Tibial nerve (tissue), 4 donors: Measurements from ENCODE around the gene RTL1. TPM values are rescaled to one million over a fixed set of nuclear protein-coding genes. Genes with fewer than 3 reads are reported as not detected.

ENCODE experiments used
- DNase-seq, 2 donors: peaks; one replicate each; pipeline ENCODE4 v3.0.0-alpha.2; 2019; ENCODE audit warnings: low spot score in 2 of 2
- H3K27ac ChIP-seq, 4 donors: fragments of 200-600 bp; sonication (generic) in 3 of 4; one replicate each; pipeline ENCODE4 v1.5.1; 2017 to 2019; ENCODE audit warnings: mild to moderate bottlenecking in 1 of 4
- H3K27me3 ChIP-seq, 2 donors: fragments of 200-600 bp; sonication (generic) in 1 of 2; one replicate each; pipeline versions ENCODE4 v1.5.1 to v1.6.0; 2017 to 2019
- H3K36me3 ChIP-seq, 3 donors: fragments of 200-600 bp; sonication (generic); one replicate each; pipeline ENCODE4 v1.5.1; 2018 to 2019
- H3K4me1 ChIP-seq, 4 donors: fragments of 200-600 bp; sonication (generic) in 3 of 4; one replicate each; pipeline ENCODE4 v1.5.1; 2017 to 2019
- H3K4me3 ChIP-seq, 4 donors: fragments of 200-600 bp; sonication (generic) in 3 of 4; one replicate each; pipeline ENCODE4 v1.5.1; 2017 to 2019; ENCODE audit warnings: mild to moderate bottlenecking in 1 of 4, moderate library complexity in 1 of 4
- H3K9me3 ChIP-seq, 4 donors: fragments of 200-600 bp; sonication (generic) in 3 of 4; one replicate each; pipeline ENCODE4 v1.5.1; 2017 to 2019
- EP300 ChIP-seq, 2 donors: sonication (generic); formaldehyde crosslinking; IDR thresholded peaks; one replicate each; pipeline ENCODE4 v1.6.1; 2017; ENCODE audit warnings: antibody characterized with exemption in 2 of 2, mild to moderate bottlenecking in 1 of 2
- POLR2A ChIP-seq, 2 donors: fragments of 450-650 bp; IDR thresholded peaks; one replicate each; pipeline ENCODE4 v1.6.1; 2017; ENCODE audit warnings: antibody characterized with exemption in 2 of 2, mild to moderate bottlenecking in 2 of 2, moderate library complexity in 2 of 2
- WGBS, 2 donors: methylation state at CpG; one replicate each; pipeline ENCODE4 v1.1.5; 2018; 5-methylcytosine and 5-hydroxymethylcytosine counted together
- total RNA-seq, 4 donors: library from RNA; depleted of rRNA; stranded (reverse); fragments of >200 nt; gene quantifications; one replicate each; pipeline ENCODE4 v1.1.0, GENCODE V29; 2016
- TF ChIP-seq, protein P1 (sequence below), 5 experiments: fragments of 200-600 bp in 3 of 5; fragments of 450-650 bp in 2 of 5; sonication (generic) in 3 of 5; IDR thresholded peaks; one replicate each; pipeline ENCODE4 v1.5.1; 2016 to 2019; ENCODE audit warnings: antibody characterized with exemption in 5 of 5, mild to moderate bottlenecking in 3 of 5, moderate library complexity in 2 of 5

The RTL1 gene
- total RNA-seq, 4 donors from 2014 or later = not detected

DNA sequence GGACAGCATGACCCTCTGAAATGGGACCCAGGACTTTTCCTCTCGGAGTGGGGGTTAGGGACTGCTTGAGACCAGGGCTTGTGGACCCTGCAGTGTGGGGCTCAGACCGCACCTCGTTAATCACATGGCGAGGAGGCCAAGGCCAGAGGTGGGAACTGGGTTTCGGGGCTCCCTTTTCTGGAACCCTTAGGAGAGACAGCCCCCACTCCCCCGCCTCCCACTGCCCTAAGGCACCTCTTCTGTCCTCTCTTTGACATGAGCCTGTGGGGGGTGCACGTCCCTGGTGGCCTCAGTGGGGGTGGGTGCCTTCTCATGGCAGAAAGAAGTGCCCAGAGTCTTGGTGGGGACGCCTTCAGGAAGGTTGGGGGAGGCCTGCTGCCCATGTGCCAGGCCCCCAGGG, 24.3 kb downstream of the RTL1 start:
- Histone ChIP-seq H3K36me3 (peaks cover 0 to 27% (median 0%) of the 10 kb centered on the region in 3 donors), H3K27ac (no peak overlapping the region), H3K4me3 (no peak overlapping the region), H3K9me3 (peaks cover 0 to 17% (median 0%) of the 10 kb centered on the region in 4 donors), H3K4me1 (no peaks in the 10 kb centered on the region), H3K27me3 (no peaks in the 10 kb centered on the region)
- WGBS, 2 donors = 90% methylated on average over 8 of the region's 8 CpGs
- DNase-seq = no peak
- TF ChIP-seq EP300 (IDR thresholded peaks at IDR 0.05) (no peak), POLR2A (IDR thresholded peaks at IDR 0.05) (no peak)
- TF ChIP-seq, protein P1, sequence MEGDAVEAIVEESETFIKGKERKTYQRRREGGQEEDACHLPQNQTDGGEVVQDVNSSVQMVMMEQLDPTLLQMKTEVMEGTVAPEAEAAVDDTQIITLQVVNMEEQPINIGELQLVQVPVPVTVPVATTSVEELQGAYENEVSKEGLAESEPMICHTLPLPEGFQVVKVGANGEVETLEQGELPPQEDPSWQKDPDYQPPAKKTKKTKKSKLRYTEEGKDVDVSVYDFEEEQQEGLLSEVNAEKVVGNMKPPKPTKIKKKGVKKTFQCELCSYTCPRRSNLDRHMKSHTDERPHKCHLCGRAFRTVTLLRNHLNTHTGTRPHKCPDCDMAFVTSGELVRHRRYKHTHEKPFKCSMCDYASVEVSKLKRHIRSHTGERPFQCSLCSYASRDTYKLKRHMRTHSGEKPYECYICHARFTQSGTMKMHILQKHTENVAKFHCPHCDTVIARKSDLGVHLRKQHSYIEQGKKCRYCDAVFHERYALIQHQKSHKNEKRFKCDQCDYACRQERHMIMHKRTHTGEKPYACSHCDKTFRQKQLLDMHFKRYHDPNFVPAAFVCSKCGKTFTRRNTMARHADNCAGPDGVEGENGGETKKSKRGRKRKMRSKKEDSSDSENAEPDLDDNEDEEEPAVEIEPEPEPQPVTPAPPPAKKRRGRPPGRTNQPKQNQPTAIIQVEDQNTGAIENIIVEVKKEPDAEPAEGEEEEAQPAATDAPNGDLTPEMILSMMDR (IDR thresholded peaks at IDR 0.05) = no peak

DNA sequence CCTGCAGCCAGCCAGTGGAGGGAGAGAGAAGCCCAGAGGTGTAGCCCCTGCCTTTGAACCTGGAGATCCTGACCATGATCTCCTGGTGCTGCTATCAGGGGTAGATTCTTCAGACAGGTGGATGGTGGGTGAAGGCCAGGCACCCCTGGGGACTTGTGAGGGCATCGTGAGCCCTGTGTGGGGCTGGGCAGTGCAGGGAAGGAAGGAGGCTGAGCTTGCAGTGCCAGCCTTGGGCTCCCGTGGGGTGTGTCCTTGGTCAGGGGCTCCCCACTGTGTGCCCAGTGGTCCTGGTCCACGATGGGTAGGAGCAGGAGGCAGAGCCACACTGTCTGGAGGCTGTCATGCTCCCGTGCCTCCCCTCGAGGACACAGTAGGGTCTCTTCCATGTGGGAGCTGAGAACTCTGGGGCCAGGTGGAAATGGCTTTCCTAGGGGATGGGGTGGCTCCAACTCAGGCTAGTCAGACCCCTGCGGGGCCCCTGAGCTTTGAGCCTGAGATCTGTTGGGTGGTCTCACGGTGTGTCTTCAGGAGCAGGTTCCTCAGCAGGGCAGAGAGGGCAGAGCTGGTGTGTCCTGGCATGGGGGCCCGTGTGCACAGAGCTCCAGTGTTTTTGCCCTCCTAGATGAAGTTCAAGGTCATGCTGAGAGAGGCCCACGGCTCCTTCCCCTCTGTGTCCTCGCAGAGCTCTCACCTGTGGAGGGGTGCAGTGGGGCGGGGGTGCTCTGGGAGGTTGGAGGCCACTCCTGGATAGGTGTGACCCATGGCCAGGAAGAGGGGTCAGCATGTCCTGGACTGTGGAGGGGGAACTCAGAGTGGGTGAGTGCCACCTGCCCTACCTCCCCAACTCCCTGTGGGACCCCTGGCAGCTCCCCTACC, 25.0 kb downstream of the RTL1 start:
- WGBS, 2 donors = 77 to 83% methylated on average over 3 to 9 of the region's 11 CpGs

DNA sequence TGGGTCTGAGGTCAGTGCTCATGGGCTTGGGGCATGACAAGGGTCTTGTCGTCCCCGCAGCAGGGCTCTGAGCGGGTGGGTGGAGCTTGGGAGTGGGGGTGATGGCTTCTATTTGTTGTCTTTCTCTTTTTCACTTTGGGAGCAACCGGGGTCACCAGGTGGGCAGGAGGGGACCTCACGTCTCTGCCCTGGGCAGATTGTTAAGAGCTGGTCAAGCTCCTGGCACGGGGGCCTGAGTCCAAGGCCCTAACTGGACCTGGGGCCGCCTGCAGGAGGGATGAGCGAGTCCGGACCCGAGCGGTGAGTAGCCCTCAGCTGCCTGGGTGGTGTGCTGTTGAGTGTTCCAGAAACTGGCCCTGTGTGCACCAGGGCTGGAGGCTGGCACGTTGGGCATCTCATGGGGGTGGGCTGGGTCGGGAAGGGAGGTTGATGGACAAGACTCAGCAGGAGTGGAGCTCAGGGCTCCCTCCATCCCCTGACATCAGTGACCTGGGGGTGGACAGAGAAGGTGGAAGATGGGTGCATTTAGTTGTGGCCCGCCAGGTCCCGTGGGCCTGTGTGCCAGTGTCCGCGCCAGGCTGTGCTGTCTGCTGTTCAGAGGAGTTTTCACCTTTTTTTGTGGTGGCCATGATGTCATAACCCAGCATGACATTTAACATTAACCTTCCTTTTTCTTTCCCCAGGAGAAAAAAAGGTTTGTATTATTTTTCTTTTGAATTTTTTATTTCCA, 27.5 kb downstream of the RTL1 start:
- TF ChIP-seq EP300 (IDR thresholded peaks at IDR 0.05) = no peak
- TF ChIP-seq, protein P1 (IDR thresholded peaks at IDR 0.05) = no peak
- no peak for TF ChIP-seq POLR2A (IDR thresholded peaks at IDR 0.05)
- no peak overlapping the region for H3K4me3 ChIP-seq
- WGBS, 2 donors = 84 to 86% methylated on average over 17 of the region's 17 CpGs

More for the DNA sequence above, 25.0 kb downstream of the RTL1 start:
- H3K4me1 ChIP-seq = no peaks in the 10 kb centered on the region
- no peaks in the 10 kb centered on the region for H3K27me3 ChIP-seq
- no peak overlapping the region for H3K27ac ChIP-seq
- H3K4me3 ChIP-seq = no peak overlapping the region
- peaks cover 0 to 17% (median 0%) of the 10 kb centered on the region in 4 donors for H3K9me3 ChIP-seq
- DNase-seq = no peak
- TF ChIP-seq POLR2A (IDR thresholded peaks at IDR 0.05) (no peak), EP300 (IDR thresholded peaks at IDR 0.05) (no peak)
- TF ChIP-seq, protein P1 (IDR thresholded peaks at IDR 0.05) = no peak
- H3K36me3 ChIP-seq = peaks cover 0 to 21% (median 0%) of the 10 kb centered on the region in 3 donors

DNA sequence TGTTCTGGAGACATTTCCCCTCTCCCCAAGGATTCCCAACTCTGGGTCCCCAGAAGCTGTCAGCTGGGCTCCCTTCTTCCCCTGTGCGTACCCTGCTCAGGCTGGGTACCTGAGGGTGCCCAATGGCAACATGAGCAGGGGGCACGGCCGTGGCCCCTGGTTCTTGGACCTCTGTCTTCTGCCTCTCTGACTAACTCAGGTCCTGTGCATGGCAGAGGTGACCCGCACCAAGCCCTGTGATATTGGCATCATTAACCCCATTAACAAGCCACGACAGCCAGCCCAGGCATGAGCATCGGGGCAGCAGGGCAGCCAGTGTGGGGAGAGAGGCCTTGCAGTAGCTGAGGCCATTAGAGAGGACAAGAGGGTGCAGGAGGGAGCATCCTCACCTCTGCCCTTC, 28.4 kb downstream of the RTL1 start:
- H3K9me3 ChIP-seq = no peaks in the 10 kb centered on the region
- DNase-seq = no peak
- TF ChIP-seq EP300 (IDR thresholded peaks at IDR 0.05) (no peak), POLR2A (IDR thresholded peaks at IDR 0.05) (no peak)
- TF ChIP-seq, protein P1 (IDR thresholded peaks at IDR 0.05) = no peak
- H3K4me1 ChIP-seq = no peaks in the 10 kb centered on the region
- H3K4me3 ChIP-seq = no peak overlapping the region
- 84 to 92% methylated on average over 4 to 6 of the region's 6 CpGs for WGBS, 2 donors
- H3K27ac ChIP-seq = no peak overlapping the region
- H3K36me3 ChIP-seq = no peaks in the 10 kb centered on the region
- no peaks in the 10 kb centered on the region for H3K27me3 ChIP-seq

More for the DNA sequence above, 27.5 kb downstream of the RTL1 start:
- no peak overlapping the region for H3K27ac ChIP-seq
- H3K9me3 ChIP-seq = no peaks in the 10 kb centered on the region
- H3K36me3 ChIP-seq = peaks cover 0 to 4% (median 0%) of the 10 kb centered on the region in 3 donors
- no peaks in the 10 kb centered on the region for H3K27me3 ChIP-seq
- H3K4me1 ChIP-seq = no peaks in the 10 kb centered on the region
- DNase-seq = no peak
